HepG2 (cell line): ENCODE data around the gene SNX24. TPM values are rescaled to one million over a fixed set of nuclear protein-coding genes. Genes with fewer than 3 reads are reported as not detected.

ENCODE experiments used
- ATAC-seq: fragments of 200-7000 bp; cut with Tn5 transposase; 3 replicates; pipeline ENCODE4 v1.9.1; 2020; ENCODE audit warnings: mild to moderate bottlenecking, moderate library complexity
- BruUV-seq: library from RNA; stranded (reverse); fragments of 400-500 nt; replicated peaks from 2 replicates; lab custom pipeline; 2021; lab: Mats Ljungman, UMichigan
- CTCF ChIA-PET: fragments of 300-600 bp; formaldehyde crosslinking; extraction: SDS; loops from one replicate; lab custom pipeline; 2021; ENCODE audit warnings: low total read pairs, inconsistent platforms, low intra/inter-chr PET ratio; lab: Yijun Ruan, JAX
- POLR2A ChIA-PET: fragments of 350-600 bp; sonication (Branson Sonifier 250); formaldehyde crosslinking; loops from one replicate; lab custom pipeline; 2020; ENCODE audit warnings: antibody characterized with exemption, inconsistent platforms; lab: Yijun Ruan, JAX
- DNase-seq: peaks from one replicate; pipeline ENCODE4 v3.0.0-alpha.2; 2015; ENCODE audit warnings: low spot score
- FAIRE-seq: peaks from 3 replicates; lab custom pipeline; 2011; peaks lifted over from hg19 to GRCh38; lab: Jason Lieb, UNC
- H2AFZ ChIP-seq: one replicate; pipeline ENCODE4 v1.6.1; 2011; ENCODE audit warnings: low read length, inconsistent platforms
- H3K27ac ChIP-seq: fragments of 300-600 bp; 3 replicates; pipeline ENCODE4 v1.8.0; 2011; ENCODE audit warnings: mixed run types, mild to moderate bottlenecking, mixed read lengths, low read length, inconsistent platforms; ENCODE audit not compliant: insufficient read depth; ENCODE audit errors: extremely low read length
- H3K27me3 ChIP-seq, 2 experiments: fragments of 200-600 bp in 1 of 2; 2 replicates in 1 of 2; 3 replicates in 1 of 2; pipeline versions ENCODE4 v1.6.0 to v1.8.0; 2011; ENCODE audit warnings: low read length in 2 of 2, mild to moderate bottlenecking in 2 of 2, moderate library complexity in 2 of 2, inconsistent platforms in 1 of 2; ENCODE audit not compliant: insufficient read depth in 2 of 2, control insufficient read depth in 1 of 2
- H3K36me3 ChIP-seq, 2 experiments: fragments of 200-600 bp in 1 of 2; replicated peaks in 1 of 2; 2 replicates in 1 of 2; 3 replicates in 1 of 2; pipeline versions ENCODE4 v1.5.1 to v1.8.0; 2011; ENCODE audit warnings: low read length in 2 of 2, inconsistent platforms in 1 of 2; ENCODE audit not compliant: insufficient read depth in 2 of 2, control insufficient read depth in 1 of 2
- H3K4me1 ChIP-seq: 2 replicates; pipeline ENCODE4 v1.5.1; 2012; ENCODE audit warnings: low read length, inconsistent platforms; ENCODE audit not compliant: insufficient read depth
- H3K4me2 ChIP-seq: 2 replicates; pipeline ENCODE4 v1.6.0; 2011; ENCODE audit warnings: low read depth, low read length, inconsistent platforms
- H3K4me3 ChIP-seq, 3 experiments: fragments of 200-600 bp in 1 of 3; sonication (generic), shearing (Covaris generic) in 1 of 3; replicated peaks in 1 of 3; 2 replicates each; pipeline ENCODE4 v1.5.1; 2011 to 2016; ENCODE audit warnings: low read length in 3 of 3, inconsistent platforms in 2 of 3, low read depth in 2 of 3, mild to moderate bottlenecking in 2 of 3, control low read depth in 1 of 3, mixed read lengths in 1 of 3; ENCODE audit not compliant: insufficient read depth in 1 of 3
- H3K79me2 ChIP-seq: one replicate; pipeline ENCODE4 v1.6.1; 2011; ENCODE audit warnings: low read length, inconsistent platforms; ENCODE audit not compliant: insufficient read depth
- H3K9ac ChIP-seq: 2 replicates; pipeline ENCODE4 v1.6.0; 2011; ENCODE audit warnings: mild to moderate bottlenecking, low read depth, low read length, inconsistent platforms; ENCODE audit not compliant: insufficient read depth
- H3K9me3 ChIP-seq: 2 replicates; pipeline ENCODE4 v1.5.1; 2012; ENCODE audit warnings: mild to moderate bottlenecking, low read length
- H4K20me1 ChIP-seq: 2 replicates; pipeline ENCODE4 v1.6.0; 2011; ENCODE audit warnings: inconsistent platforms, mild to moderate bottlenecking, low read length, moderate library complexity; ENCODE audit not compliant: insufficient read depth
- ERF ChIP-seq: IDR thresholded peaks from 2 replicates; pipeline ENCODE4 v1.6.1; 2018; ENCODE audit warnings: missing biosample characterization, missing genetic modification reagents
- HOMEZ ChIP-seq: IDR thresholded peaks from 2 replicates; pipeline ENCODE4 v1.6.1; 2016; ENCODE audit warnings: low read depth
- ZBTB33 ChIP-seq: sonication (generic); formaldehyde crosslinking; IDR thresholded peaks from 2 replicates; pipeline ENCODE4 v1.4.0; 2020; ENCODE audit warnings: missing genetic modification reagents
- ZNF576 ChIP-seq: sonication (generic); formaldehyde crosslinking; IDR thresholded peaks from 2 replicates; pipeline ENCODE4 v1.4.0; 2020; ENCODE audit warnings: mild to moderate bottlenecking, missing genetic modification reagents
- WGBS: methylation state at CpG from one replicate; pipeline ENCODE4 v1.1.6; 2017; ENCODE audit warnings: low lambda C conversion rate; 5-methylcytosine and 5-hydroxymethylcytosine counted together
- in situ Hi-C: cut with HindIII; loops from 2 replicates; pipeline ENCODE4 v1.10.0; 2017; ENCODE audit warnings: low pct_unique_long_range_greater_than_20kb; ENCODE audit not compliant: extremely low pct_ligation_motif_present
- intact Hi-C: fragments of 100-400 bp; cut with micrococcal nuclease; formaldehyde crosslinking; loops from one replicate; pipeline ENCODE4 v1.10.0; 2022; ENCODE audit not compliant: unreplicated experiment
- polyA plus RNA-seq, 8 experiments: library from polyadenylated mRNA; depleted of rRNA in 3 of 8; stranded (reverse) in 7 of 8; unstranded in 1 of 8; fragments of >200 nt; fragmentation: Illumina TruSeq in 4 of 8; extraction: Trizol in 4 of 8; gene quantifications; 2 replicates each; pipeline versions ENCODE4 v1.2.1 to v1.2.3, GENCODE V29; 2011 to 2016; ENCODE audit warnings: low read depth in 4 of 8, missing spikeins in 1 of 8, mixed read lengths in 1 of 8; ENCODE audit not compliant: insufficient read depth in 1 of 8
- total RNA-seq, 5 experiments: library from RNA; depleted of rRNA; stranded (reverse); fragments of >200 nt; fragmentation: Illumina TruSeq; extraction: Trizol; gene quantifications; 2 replicates each; pipeline ENCODE4 v1.2.3, GENCODE V29; 2016; ENCODE audit warnings: low read depth in 1 of 5

Gene SNX24
- total and polyA plus RNA-seq, 2 of the 13 experiments (the other 11 are each of a cell fraction or from before 2014, with no cell fraction given) = 7.2 to 23.7 TPM

GRCh38 chr5:122933956-122934355, 88.5 kb downstream of the SNX24 start:
- intact Hi-C loops (no loop called here), in situ Hi-C loops (no loop called here)
- no peak overlapping the region for H3K4me3 ChIP-seq
- BruUV-seq = no TSS peak
- H3K27ac ChIP-seq = no peak overlapping the region
- TF ChIP-seq HOMEZ (CRISPR knock-in tag) (peak; percentile 51; the same call in 1 of the 2 replicates), ZBTB33 (CRISPR knock-in tag) (peak; percentile 97), ERF (CRISPR knock-in tag) (no peak)
- 83% methylated on average over 7 of the region's 7 CpGs for WGBS
- FAIRE-seq (no peak), DNase-seq (peak; percentile 13), ATAC-seq (peak; percentile 65)
- H3K4me2 ChIP-seq = no peak overlapping the region
- H3K79me2 ChIP-seq = no peaks in the 10 kb centered on the region
- ChIA-PET POLR2A (no interaction called here), CTCF (no interaction called here)
- peaks cover 8% of the 10 kb centered on the region for H3K4me1 ChIP-seq
- no peaks in the 10 kb centered on the region for H3K27me3 ChIP-seq
- no peak overlapping the region for H3K9ac ChIP-seq
- 0 out of 5 replicates have a peak, but pooled peaks cover 0 to 2% of the 10 kb centered on the region in 2 experiments for H3K36me3 ChIP-seq
- no peaks in the 10 kb centered on the region for H4K20me1 ChIP-seq
- H3K9me3 ChIP-seq = no peaks in the 10 kb centered on the region
- no peak overlapping the region for H2AFZ ChIP-seq

- no peak overlapping the region for H3K4me3 ChIP-seq
Observed at GRCh38 chr5:122936088-122936487, 90.7 kb downstream of the SNX24 start.

More at GRCh38 chr5:122936088-122936487, 90.7 kb downstream of the SNX24 start:
- ChIA-PET POLR2A (no interaction called here), CTCF (no interaction called here)
- ATAC-seq (no peak), FAIRE-seq (no peak), DNase-seq (no peak)
- Histone ChIP-seq H3K9ac (no peak overlapping the region), H4K20me1 (no peaks in the 10 kb centered on the region), H3K27ac (no peak overlapping the region), H3K4me2 (no peak overlapping the region), H3K79me2 (no peaks in the 10 kb centered on the region), H3K27me3 (no peaks in the 10 kb centered on the region), H2AFZ (no peak overlapping the region), H3K4me1 (peaks cover 8% of the 10 kb centered on the region), H3K36me3 (peaks cover 0 to 2% of the 10 kb centered on the region in 2 experiments; a peak in 1 of 5 replicates), H3K9me3 (no peaks in the 10 kb centered on the region)
- in situ Hi-C loops = no loop called here
- TF ChIP-seq ZNF576 (CRISPR knock-in tag) = no peak
- intact Hi-C loops = no loop called here
- BruUV-seq = no TSS peak
- 96% methylated on average over 1 of the region's 1 CpG for WGBS
